GM19397 (cell line): ENCODE measurements around the gene VPS26C.
A peak's percentile ranks its signal among the peaks of the same experiment; 100 is the strongest.
"Not testable (repeated sequence)": the region's sequence is repeated elsewhere in the genome, so short reads cannot be mapped to it uniquely, and the experiment has no call there.

Source experiments
- ATAC-seq: cut with Tn5 transposase; IDR thresholded peaks from one replicate; pipeline ENCODE4 v1.9.1; 2021; ENCODE audit warnings: mild to moderate bottlenecking, moderate library complexity; ENCODE audit not compliant: unreplicated experiment

The VPS26C gene

DNA sequence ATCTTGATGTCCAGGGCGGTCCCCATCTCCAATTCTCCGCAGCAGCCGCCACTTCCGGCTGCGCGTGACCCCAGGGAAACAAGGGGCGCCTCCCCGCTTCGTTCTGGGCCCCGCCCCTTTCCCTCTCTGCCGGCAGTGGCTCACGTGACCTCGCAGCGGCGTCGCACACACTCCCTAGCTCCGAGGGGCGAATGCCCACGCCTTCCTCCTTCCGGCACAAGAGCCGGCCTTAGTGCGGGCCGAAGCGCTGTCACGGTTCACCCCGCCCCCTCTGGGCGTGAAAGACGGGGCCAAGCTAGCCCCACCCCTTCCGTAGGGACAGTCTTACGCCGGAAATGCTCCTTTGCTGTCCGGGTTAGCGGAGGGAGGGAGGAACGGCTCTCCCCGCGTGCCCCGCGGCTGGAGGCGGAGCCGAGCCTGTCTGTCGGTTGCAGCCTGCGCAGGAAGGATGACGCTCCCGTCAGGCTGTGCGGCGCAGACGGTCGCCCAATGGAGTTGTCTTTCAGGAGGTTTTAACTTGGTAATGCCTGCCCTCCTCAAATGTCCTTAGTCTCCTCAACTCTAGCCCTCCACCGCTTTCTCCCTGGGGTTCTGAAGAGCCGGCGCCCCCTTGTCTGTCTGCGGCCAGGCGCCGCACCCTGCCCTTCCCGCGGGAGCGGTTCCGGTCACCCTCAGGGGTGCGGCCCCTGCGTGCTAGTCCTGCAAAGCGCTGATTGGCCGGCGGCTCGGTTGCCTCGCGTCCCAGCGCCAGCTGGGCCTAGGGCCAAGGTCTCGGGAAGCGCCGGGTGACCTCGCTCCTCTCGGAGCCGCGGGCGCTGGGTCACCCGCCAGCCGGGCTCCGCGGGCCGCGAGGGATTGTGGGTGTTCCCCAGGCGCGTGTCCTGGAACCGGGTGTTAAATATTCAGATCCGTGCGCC is at the start of gene VPS26C:
Gene VPS26C (minus strand): TSS at position 66 of the 917 bp plus-strand sequence. CDS start 40 bp downstream, at position 26.
- peak; percentile 92 for ATAC-seq

DNA sequence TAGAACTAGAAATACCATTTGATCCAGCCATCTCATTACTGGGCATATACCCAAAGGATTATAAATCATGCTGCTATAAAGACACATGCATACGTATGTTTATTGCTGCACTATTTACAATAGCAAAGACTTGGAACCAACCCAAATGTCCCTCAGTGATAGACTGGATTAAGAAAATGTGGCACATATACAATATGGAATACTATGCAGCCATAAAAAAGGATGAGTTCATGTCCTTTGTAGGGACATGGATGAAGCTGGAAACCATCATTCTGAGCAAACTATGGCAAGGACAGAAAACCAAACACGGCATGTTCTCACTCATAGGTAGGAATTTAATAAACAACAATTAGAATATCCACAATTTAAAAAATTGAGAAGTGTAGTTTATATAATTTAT is 48.9 kb upstream of the VPS26C start:
- not testable (repeated sequence) for ATAC-seq

DNA sequence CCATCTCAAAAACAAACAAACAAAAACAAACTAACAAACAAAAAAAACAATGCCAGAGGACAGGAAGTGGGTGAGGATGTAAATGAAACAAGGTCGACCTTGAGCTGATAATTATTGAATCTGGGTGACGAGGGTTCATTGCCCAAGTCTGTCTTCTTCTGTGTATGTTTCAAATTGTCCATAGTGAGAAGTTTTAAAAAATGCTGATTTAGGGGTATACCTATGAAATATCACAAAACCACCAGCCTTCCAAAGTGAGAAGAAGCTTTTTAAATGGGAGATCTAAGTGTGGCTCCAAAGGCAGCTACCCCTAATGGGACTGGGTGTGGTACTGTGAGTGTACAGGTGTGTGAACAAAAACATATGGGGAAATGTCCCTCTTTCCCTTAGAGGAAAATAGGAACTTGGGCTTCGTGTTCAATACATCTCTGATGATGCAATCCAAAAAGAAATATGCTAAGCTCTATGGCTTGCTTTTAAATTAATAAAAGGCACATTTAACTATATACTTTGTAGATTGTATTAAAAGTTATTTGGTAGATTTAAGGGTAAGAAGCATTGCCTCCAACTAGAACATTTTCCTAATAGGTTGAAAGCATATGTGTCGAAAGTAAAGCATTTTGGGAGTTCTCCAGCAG is 33.1 kb upstream of the VPS26C start:
- ATAC-seq: no peak

DNA sequence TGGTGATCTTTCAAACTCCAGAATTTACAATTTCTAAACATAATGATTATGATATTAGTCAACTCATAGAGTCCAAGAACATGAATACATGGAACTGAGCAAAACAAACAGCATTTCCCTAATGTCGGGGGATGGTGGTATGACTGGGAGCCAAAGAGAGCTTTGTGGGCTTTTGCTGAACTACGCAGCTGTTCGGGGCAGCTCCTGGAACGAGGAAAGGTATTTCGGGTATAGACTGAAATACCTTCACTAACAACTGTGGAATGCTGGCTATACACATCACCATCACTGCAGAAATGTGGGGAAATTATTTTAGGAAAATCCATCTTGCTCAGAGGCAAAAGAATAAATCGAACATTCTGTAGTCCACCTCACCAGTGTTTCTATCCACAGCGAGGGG is 30.2 kb upstream of the VPS26C start:
- ATAC-seq: no peak

DNA sequence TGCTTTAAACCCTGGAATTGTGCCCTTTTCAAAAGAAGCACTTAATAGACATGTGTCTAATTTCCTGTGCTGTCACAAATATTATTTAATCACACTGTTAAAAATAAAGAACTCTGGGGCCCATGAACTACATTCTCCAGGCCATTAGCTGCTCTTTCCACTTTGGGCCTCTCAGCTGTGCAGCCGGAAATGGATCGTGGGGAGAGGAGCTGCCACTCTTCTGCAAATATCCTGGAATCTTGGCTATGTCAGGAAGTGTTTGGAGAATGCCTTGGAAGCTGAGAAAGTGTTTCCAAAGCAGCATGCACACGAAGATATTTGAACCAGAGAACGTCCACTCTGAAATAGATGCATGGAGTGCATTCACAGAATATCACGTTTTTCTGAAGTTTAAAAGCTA is 27.5 kb upstream of the VPS26C start:
- no peak for ATAC-seq

DNA sequence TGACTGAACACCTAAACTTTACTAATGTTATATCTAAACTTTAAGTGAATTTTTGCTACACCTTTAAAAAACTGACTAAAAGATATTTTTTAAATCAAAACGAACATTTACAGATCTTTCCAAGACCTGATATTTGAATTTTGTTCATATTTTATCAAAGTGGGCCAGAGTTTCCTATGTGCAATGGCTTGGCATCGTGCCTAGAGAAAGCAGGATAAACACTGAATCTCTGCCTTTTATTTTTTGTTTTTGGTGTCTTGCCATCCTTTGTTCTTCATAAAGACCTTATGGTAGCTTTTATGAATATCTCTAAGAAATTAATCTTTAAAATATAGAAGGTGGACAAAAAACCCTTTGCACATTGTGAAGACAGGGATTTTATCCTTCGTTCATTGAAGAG is 25.8 kb upstream of the VPS26C start:
- no peak for ATAC-seq

DNA sequence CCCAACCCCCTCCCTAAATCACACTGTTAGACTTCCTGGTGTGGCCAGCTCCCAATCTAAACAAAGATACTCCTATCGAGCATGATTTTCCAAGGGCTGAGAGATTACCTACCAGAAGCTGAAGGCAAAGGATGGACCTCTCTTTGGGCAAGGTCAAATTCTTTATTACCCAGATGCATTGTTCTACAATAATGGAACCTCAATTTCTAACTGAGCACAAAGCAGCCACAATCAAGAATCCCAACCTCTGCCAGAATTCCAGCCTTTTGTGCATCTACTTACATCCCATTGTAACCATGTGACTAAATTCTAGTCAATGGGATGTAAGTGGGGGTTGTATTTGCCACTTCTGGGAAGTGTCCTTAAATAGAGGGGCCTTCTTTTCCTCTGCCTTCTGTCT is 24.9 kb upstream of the VPS26C start:
- no peak for ATAC-seq

DNA sequence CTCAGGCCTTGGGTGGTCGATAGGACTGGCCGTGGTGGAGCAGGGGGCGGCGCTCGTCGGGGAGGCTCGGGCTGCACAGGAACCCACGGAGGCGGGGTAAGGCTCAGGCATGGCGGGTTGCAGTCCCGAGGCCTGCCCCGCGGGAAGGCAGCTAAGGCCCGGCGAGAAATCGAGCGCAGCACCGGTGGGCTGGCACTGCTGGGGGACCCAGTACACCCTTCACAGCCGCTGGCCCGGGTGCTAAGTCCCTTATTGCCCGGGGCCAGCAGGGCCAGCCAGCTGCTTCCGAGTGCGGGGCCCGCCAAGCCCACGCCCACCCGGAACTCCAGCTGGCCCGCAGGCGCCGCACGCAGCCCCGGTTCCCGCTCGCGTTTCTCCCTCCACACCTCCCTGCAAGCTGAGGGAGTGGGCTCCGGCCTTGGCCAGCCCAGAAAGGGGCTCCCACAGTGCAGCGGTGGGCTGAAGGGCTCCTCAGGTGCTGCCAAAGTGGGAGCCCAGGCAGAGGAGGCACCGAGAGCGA is 16.1 kb upstream of the VPS26C start:
- ATAC-seq: not testable (repeated sequence)

DNA sequence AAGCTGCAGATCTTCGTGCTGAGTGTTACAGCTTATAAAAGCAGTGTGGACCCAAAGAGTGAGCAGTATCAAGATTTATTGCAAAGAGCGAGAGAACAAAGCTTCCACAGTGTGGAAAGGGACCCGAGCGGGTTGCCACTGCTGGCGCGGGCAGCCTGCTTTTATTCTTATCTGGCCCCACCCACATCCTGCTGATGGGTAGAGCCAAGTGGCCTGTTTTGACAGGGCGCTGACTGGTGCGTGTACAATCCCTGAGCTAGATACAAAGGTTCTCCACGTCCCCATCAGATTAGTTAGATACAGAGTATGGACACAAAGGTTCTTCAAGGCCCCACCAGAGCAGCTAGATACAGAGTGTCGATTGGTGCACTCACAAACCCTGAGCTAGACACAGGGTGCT is 15.5 kb upstream of the VPS26C start:
- not testable (repeated sequence) for ATAC-seq

DNA sequence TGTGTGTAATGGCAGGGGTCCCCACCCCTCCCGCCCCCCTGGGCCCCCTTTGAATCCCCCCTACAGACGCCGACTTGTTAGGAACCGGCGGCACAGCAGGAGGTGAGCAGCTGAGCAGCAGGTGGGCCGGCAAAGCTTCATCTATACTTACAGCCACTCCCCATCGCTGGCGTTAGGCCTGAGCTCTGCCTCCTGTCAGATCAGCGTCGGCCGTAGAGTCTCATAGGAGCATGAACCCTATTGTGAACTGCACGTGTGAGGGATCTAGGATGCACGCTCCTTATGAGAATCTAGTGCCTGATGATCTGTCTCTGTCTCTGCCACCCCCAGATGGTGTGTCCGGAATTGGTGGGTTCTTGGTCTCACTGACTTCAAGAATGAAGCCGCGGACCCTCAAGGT is 14.9 kb upstream of the VPS26C start:
- ATAC-seq: no peak

DNA sequence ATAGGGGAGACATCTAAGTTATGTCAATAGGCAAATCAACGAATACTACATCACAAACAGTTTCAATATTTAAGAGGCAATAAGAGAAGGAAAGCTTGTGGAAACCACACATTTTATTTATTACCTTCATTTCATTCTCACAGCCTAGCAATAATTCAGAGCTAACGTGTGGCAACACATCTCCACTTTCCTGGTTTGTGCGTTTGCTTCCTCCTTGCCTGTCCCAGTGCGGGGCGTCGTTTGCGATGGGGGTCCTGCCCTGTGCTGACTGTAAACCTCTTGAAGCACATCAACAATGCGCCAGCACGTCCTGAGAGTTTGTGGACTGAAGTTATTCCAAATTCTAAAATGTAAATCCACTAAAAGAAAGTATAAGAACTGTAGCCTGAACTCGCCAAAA is 14.4 kb upstream of the VPS26C start:
- ATAC-seq: no peak

DNA sequence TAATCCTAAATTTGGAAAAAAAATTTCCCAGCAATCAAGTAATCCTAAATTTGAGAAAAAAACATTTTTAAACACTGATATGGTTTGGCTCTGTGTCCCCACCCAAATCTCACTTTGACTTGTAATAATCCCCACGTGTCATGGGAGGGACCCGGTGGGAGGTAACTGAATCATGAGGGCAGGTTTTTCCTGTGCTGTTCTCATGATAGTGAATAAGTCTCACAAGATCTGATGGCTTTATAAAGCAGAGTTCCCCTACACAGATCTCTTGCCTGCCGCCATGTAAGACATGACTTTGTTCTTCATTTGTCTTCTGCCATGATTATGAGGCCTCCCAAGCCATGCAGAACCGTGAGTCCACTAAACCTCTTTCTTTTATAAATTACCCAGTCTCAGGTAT is 12.1 kb upstream of the VPS26C start:
- not testable (repeated sequence) for ATAC-seq

DNA sequence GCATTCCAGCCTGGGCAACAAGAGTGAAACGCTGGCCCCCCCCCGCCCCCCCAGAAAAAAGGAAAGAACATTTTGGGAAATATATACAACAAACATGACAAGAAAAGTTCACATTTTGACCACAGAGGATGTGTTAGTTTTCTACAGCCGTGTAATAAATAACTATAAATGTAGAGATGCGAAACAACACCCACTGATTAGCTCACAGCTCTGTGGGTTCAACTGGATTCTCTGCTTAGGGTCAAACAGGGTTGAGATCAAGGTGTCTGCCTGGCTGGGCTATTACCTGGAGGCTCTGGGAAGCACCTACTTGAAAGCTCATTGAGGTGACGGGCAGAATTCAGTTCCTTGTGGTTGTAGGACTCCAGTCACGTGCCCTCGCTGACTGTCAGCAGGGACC is 11.1 kb upstream of the VPS26C start:
- no peak for ATAC-seq

DNA sequence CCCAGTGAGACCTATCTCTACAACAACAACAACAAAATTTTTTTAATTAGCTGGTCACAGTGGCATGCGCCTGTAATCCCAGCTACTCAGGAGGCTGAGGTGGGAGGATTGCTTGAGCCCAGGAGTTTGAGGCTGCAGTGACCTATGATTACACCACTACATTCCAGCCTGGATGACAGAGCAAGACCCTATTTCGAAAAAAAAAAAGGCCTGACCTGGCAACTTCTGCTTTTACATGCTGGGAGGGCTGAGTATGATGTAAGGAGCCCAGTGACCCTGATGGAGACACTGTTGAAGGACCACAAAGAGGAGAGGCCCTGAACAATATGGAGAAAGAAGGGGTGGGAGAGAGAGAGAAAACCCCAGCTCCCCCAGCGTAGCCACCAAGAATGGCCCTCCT is 9.2 kb upstream of the VPS26C start:
- ATAC-seq: no peak

DNA sequence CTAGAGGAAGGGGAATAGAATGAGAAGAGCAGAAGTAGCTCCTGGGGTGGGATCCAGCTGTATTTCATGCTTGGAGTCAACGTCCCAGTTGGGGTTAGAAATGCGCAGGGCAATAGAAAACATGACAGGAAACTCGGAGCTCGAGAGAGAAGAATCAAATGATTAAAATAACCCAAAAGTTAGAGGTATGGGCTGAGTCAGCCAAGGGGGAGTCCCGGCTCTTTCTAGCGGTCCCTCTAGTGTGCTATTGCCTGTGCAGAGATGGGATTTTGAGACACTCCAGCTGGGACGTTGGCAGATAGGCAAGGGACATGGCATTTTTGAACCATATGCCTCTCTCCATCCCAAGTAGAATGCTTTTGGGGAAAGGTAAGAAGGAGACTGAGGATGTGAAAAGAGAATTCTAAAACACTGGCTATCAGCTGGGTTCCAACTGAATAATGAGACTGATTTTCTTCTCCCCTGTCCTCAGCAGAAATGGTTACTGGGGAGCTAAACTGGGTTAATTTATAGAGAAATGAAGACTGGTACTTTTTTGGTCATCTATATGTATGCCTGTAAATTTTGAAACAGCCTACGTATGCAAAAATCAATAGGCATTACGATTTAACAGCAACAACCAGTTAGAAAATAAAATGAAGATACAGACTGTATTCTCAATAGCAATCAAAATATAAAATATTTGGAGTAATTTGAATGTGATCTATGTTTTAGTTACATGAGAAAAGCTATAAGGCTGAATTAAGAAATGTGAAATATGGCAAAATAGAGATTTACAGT is 7.0 kb upstream of the VPS26C start:
- no peak for ATAC-seq

DNA sequence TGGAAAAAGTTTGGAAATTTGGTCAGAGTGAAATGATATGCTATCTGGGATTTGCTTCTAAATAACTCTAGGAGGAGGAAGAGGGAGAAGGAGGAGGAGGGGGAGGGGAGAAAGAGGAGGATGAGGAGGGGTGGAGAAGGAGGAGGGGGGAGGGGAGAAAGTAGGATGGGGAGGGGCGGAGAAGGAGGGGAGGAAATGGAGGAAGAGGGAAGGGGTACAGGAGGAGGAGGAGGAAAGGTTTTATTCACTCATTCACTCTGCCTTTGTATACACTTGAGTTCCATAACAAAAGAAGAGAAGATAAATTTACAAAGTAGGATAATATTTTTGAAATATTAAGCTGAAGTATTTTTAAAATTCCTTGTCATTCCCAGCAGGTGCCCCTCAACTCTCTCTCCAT is 6.3 kb upstream of the VPS26C start:
- no peak for ATAC-seq

DNA sequence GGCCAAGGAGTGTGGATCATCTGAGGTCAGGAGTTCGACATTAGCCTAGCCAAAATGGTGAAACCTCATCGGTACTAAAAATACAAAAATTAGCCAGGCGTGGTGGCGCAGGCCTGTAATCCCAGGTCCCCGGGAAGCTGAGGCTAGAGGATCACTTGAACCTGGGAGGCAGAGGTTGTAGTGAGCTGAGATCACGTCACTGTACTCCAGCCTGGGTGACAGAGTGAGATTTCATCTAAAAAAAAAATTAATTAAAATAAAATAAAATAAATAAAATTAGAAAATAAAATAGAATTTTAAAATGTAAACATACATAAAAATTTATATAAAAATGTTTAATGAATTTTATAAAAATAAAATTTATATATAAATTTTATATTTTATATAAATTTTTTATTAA is 5.8 kb upstream of the VPS26C start:
- no peak for ATAC-seq

DNA sequence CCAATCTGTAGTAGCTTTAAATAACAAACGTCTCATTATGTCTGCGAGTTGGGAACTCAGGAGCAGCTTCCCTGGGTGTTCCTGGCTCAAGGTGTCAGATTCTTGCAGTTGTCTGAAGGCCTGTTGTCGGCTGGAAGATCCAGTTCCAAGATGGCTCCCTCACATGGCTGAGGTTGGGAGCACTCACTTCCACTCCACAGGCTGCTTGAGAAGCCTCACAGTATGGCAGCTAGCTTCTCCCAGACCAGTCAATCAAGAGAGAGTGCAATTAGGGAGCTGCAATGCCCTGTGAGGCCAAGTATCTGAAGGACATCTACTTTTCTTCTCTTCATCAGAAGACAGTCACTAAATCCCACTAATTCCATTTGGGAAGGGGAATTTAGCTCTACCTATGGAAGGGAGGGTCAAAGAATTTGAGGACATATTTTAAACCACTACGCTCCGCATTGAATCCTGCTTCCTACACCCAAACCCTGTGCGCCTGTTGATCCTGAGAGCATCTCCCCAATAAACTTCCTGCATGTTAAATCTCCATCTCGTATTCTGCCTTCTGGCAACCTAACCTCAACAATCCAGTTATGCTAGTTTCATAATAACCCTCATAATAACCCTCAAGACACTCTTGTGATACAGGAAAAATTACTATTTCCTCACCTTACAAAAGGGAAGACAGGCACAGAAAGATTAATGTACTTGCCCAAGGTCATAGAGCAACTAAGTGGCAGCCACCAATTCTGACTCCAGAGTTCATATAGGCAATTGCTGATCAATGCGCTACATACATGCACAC is 3.6 kb upstream of the VPS26C start:
- no peak for ATAC-seq

DNA sequence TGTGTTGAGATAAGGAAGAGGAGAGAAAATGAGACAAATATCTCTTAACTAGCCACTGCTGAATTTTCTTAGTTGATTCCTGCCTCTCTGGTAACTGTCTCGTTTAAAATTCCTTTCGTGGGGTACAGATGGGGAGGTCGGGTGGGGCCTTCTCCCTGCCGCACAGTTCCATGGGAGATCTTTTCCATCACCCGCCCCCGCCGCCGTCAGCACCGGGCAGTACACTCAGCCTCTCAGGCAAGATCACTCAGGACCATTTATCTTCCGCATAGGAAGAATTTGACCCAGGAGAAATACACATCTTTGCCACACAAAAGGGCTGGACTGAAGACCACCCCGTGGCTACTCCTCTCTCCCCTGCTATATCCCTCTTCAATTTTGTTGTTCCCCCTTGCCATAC is 2.3 kb upstream of the VPS26C start:
- no peak for ATAC-seq

DNA sequence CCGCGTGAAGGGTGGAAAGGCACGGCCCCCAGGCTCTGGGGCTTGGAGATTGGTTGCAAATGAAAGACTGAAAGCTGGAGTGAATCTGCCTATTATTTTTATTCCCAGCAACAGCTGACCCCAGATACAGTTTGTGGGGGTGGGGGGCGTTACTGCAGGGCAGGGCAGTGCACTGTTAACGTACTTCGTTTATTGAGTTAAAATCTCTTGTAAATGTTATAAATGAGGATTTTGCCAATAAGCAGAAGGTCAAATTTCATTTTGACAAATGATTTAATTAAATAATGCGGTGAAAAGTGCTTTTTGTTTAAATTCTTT is 1.0 kb upstream of the VPS26C start:
- no peak for ATAC-seq
